ENCODE data around the gene MACF1.
A peak's percentile ranks its signal among the peaks of the same experiment; 100 is the strongest.
"Not testable (repeated sequence)": the region's sequence is repeated elsewhere in the genome, so short reads cannot be mapped to it uniquely, and the experiment has no call there.

Gene MACF1

DNA sequence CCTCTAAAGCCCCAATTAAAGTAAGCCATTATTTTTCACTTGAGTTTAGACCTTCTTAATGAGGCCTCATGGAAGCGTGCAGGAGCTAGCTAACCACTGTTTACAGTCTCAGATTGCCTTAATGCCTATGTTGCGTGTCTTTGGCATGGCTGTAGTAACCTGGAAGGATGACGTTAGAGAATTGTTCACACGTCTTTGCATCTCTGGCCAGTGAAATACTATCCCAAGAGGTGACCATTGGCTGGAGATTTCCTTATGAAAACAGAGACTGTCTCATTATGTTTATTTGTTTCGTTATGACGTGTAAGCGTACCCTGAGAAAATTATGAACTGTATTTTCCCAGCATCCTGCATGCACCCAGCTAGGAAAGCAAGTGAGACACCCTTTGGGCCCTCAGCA is 268.3 kb downstream of the MACF1 start:
- DNase-seq = peak in 1 of 2 experiments; percentile 49

GRCh38 chr1:39473324-39473723 is 268.8 kb downstream of the MACF1 start:
- DNase-seq = peak in 1 of 2 experiments; percentile 42

GRCh38 chr1:39474810-39475209 is 270.3 kb downstream of the MACF1 start:
- no peak for DNase-seq

DNA sequence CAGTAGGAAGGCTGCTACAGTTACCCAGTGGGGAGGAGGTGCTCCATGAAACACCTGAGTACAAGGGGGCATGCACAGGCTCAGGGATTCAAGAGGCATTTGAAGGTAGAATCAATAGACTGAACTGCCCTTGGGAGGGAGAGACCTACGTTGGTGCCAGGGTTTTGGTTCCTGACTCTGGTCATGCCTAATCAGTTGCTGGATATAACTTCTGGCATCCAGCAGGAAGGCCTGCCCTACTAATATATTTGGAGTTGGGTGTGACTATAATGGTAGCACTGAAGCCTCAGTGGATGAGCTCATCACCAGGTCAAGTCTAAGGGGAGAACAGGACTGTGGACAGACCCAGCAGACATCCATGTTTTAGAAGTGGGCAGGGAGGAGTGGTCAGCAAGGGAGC is 271.1 kb downstream of the MACF1 start:
- DNase-seq = not testable (repeated sequence)

DNA sequence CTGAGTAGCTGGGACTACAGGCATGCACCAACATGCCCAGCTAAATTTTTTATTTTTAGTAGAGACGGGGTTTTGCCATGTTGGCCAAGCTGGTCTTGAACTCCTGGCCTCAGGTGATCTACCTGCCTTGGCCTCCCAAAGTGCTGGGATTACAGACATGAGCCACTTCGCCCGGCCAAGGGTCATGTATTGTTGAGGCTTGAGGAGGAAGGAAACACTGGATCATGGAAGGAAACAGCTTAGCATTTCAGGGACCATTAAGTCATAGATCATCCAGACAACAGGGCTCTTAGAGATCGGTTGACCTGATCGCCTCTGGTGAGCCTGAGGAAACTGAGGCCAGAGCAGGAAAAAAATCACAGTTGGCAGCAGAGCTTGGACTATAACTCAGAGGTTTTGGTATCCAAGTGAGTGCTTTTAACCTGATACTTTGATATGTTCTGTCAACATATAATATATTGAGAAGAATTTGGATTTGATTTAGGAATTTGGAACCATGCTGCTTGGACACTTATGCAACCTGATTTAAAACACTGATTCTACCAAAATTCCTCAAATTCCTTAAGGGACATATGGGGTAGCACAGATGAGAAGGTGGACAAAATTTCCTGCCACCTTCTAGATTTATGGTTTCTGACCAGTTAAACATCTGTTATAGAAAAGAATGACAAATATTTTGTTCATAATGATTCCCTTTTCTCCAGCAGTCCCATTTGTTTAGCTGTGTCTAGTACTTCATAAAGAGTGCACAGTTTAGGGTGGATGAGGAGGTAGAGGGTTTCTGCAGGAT is 273.8 kb downstream of the MACF1 start:
- DNase-seq = no peak

GRCh38 chr1:39481289-39481688 is 276.8 kb downstream of the MACF1 start:
- DNase-seq = no peak

DNA sequence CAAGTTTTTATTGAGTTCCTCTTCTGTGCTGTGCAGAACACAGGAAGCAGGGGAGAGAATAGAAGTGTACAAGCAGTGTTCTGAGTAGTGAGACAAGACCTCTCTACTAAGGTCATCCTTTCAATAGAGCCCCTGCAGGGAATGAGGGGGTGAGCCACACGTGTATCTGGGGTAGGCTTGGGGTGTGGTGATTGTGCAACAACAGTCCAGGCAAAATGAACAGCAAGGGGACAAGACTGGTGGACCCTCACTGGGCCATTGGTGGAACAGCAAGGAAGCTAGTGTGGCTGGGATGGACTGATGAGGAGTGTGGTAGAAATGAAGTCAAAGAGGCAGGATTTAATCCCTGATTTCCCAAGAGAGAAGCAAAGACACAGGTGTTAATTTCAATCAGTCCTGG is 278.8 kb downstream of the MACF1 start:
- DNase-seq = no peak

- DNase-seq = no peak
Measured at GRCh38 chr1:39484564-39484963, 280.1 kb downstream of the MACF1 start.

GRCh38 chr1:39485046-39485803 is 280.7 kb downstream of the MACF1 start:
- DNase-seq = no peak

GRCh38 chr1:39488012-39488545 is 283.6 kb downstream of the MACF1 start:
- DNase-seq = no peak

GRCh38 chr1:39488793-39489566 is 284.5 kb downstream of the MACF1 start:
- DNase-seq = no peak

GRCh38 chr1:39489567-39490239 is 285.2 kb downstream of the MACF1 start:
- DNase-seq = peak in 1 of 2 experiments; percentile 19

GRCh38 chr1:39490596-39491145 is 286.2 kb downstream of the MACF1 start:
- DNase-seq = peak in 1 of 2 experiments; percentile 81

DNA sequence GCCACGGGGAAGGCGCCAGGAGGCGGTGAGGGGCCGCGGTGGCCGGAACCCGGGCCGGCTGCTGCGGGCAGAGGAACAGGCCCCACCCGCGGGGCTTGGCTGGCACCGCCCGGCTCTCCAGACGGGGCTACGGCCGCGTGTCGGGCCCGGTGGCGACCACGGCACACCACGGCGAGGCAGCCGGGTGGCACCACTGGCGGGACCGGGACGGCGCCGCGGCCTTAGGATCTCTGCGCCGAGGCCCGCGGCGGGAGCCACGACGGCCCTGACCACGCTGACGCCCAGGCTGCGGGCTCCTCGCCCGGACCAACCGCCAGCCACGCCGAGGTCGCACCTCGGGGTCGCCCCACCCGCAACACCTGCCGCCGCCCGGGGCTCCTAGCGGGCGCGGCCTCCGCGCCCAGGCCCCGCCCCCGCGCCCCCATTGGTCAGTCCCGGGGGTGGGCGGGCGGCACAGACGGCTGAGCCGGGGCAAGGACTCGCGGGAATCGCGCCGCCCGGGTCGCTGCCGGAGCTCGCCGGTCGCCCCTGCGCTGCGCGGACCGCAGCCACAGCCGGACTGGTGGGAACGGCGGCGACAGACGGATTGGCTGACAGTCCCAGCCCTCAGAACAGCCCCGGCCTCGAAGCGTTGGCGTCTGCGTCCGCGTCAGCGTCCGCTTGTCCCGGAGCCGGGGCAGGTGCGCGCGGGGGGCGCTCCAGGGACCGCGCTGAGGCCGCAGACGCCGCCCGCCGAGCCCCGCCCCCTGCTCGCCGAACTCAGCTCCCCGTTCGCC is 286.8 kb downstream of the MACF1 start, which contains the start of gene BMP8A:
Gene BMP8A (plus strand): TSS at position 491 of the 776 bp plus-strand sequence. CDS start 356 bp downstream, outside the sequence.
- peak; percentile 28 to 92 for DNase-seq

GRCh38 chr1:39492118-39493042 is 287.9 kb downstream of the MACF1 start:
- DNase-seq = not testable (repeated sequence)

DNA sequence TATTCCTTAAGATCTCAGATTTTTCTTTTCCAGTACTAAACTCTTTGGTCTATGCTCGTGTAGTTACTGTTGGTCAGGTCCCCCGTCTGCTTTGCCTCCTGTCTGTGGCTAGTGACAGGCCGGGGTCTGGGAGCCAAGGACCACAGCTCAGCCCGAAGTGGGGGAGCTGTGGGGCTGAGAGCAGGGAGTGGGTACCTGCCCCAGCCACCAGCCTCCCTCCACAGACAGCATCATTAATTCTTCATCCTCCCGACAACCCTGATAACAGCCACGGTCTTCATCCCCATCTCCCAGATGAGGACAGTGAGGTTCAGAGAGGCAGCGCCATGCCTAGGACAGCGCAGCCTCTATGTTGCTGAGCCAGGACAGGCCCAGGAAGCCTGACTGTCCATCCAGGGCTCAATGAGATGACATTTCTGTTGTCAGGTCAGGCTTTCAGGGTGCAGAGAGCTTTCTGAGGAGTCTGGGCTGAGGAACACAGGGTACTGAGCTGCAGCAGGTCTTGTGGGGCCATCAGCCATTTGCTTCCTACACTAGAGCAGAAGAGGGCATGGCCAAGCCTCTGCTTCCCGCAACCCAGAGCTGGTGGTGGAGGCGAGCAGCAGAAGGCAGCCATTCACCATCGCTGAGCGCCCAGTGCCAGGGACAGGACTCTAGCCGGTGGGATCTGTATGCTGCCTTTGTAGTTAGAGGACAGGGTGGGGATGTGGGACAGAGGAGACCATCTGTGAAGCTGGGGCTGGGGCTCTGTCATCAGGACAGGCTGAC is 288.7 kb downstream of the MACF1 start:
- not testable (repeated sequence) for DNase-seq

GRCh38 chr1:39494671-39495410 is 290.3 kb downstream of the MACF1 start:
- DNase-seq = no peak

GRCh38 chr1:39496520-39496919 is 292.0 kb downstream of the MACF1 start:
- DNase-seq = not testable (repeated sequence)
